ENCODE data around the gene GRIA3.
A peak's percentile ranks its signal among the peaks of the same experiment; 100 is the strongest.

GRIA3 gene

GRCh38 chrX:123424546-123424945, 240.5 kb downstream of the GRIA3 start (continued):
- TF ChIP-seq, protein P1, sequence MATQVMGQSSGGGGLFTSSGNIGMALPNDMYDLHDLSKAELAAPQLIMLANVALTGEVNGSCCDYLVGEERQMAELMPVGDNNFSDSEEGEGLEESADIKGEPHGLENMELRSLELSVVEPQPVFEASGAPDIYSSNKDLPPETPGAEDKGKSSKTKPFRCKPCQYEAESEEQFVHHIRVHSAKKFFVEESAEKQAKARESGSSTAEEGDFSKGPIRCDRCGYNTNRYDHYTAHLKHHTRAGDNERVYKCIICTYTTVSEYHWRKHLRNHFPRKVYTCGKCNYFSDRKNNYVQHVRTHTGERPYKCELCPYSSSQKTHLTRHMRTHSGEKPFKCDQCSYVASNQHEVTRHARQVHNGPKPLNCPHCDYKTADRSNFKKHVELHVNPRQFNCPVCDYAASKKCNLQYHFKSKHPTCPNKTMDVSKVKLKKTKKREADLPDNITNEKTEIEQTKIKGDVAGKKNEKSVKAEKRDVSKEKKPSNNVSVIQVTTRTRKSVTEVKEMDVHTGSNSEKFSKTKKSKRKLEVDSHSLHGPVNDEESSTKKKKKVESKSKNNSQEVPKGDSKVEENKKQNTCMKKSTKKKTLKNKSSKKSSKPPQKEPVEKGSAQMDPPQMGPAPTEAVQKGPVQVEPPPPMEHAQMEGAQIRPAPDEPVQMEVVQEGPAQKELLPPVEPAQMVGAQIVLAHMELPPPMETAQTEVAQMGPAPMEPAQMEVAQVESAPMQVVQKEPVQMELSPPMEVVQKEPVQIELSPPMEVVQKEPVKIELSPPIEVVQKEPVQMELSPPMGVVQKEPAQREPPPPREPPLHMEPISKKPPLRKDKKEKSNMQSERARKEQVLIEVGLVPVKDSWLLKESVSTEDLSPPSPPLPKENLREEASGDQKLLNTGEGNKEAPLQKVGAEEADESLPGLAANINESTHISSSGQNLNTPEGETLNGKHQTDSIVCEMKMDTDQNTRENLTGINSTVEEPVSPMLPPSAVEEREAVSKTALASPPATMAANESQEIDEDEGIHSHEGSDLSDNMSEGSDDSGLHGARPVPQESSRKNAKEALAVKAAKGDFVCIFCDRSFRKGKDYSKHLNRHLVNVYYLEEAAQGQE (tag by site-specific recombination; IDR thresholded peaks at IDR 0.05), result no peak
- TF ChIP-seq MZF1 (tag by site-specific recombination; IDR thresholded peaks at IDR 0.05; ENCODE audit: borderline replicate concordance), result no peak
- no peak for TF ChIP-seq ZNF146 (tag by site-specific recombination; IDR thresholded peaks at IDR 0.05)
- no peak for TF ChIP-seq REPIN1 (tag by site-specific recombination; IDR thresholded peaks at IDR 0.05; ENCODE audit: low read depth)
- no peak for TF ChIP-seq ZBTB6 (tag by site-specific recombination; IDR thresholded peaks at IDR 0.05)
- TF ChIP-seq ZNF335 (tag by site-specific recombination; conservative IDR thresholded peaks at IDR 0.05), result no peak
- no peak for TF ChIP-seq ZBTB1 (tag by site-specific recombination; IDR thresholded peaks at IDR 0.05)
- no peak for TF ChIP-seq ZBTB7A (tag by site-specific recombination; IDR thresholded peaks at IDR 0.05; ENCODE audit: low read depth)
- TF ChIP-seq ZNF121 (tag by site-specific recombination; IDR thresholded peaks at IDR 0.05), result no peak
- no peak for TF ChIP-seq ZNF501 (tag by site-specific recombination; IDR thresholded peaks at IDR 0.05)

DNA sequence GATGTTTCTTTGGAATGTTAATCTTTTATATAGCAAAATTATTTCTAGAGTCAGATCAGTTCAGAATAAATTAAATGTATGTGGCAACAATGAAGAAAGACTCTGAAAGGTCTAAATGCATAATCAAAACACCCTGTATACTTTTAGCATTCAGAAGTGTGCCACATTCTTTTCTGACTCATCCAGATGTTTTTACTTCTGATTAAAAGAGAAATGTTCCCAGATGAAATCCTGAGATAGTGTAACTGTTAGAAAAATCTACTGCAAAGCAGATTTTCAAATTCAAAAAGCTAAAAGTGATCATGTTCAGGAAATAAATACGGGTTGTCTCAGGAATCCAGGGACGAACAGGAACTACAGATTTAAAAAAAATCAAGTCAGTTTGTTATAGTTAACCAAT, 241.4 kb downstream of the GRIA3 start:
- ChIA-PET POLR2A (no interaction called here), CTCF (interaction anchor here (0.6 kb wide), 1 partner anchor 772 kb away, joined by 3 read pairs; no protein-coding TSS in a partner anchor)
- no peaks in the 10 kb centered on the region for H3K36me3 ChIP-seq (ENCODE audit: control insufficient read depth in 2 of 2, insufficient read depth in 1 of 2, low read length in 2 of 2)

DNA sequence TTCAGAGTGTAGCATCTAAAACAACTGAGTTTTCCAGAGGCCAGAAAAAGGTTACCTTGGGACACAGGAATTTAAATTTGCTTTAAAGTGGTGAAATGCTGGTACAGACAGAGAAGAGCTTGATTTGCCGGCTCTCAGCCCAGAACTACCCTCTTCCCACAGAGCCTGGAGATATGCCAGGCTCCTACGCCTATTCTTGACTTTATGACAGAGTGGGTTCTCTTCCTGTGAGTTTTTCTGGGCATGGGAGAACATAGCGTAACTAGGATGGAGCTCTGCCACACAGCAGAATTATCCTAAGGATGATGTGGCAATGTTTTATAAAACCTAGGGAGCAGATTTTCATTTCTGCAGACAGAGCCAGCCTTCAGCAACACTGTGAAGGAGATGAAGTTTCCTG, 241.8 kb downstream of the GRIA3 start:
- TF ChIP-seq EGR2 (tag by site-specific recombination; IDR thresholded peaks at IDR 0.05; ENCODE audit: low read depth), result 0 out of 2 replicates have a peak, but pooled peaks have one; percentile 26
- peak; percentile 33; the same call in 1 of the 2 replicates for TF ChIP-seq ZFHX2 (tag by site-specific recombination; conservative IDR thresholded peaks at IDR 0.05)
- no peak for TF ChIP-seq ZNF654 (tag by site-specific recombination; IDR thresholded peaks at IDR 0.05; ENCODE audit: low read depth)
- ChIA-PET POLR2A (no interaction called here), CTCF (no interaction called here)
- no peak overlapping the region for H3K27ac ChIP-seq (ENCODE audit: extremely low read depth, low read depth, low read length)
- no peak overlapping the region for H3K4me3 ChIP-seq (ENCODE audit: low read depth, low read length)
- H3K9me3 ChIP-seq (ENCODE audit: control insufficient read depth, insufficient read depth, low read depth, low read length), result no peaks in the 10 kb centered on the region
- H3K36me3 ChIP-seq (ENCODE audit: control insufficient read depth in 2 of 2, insufficient read depth in 1 of 2, low read length in 2 of 2), result no peaks in the 10 kb centered on the region
- no peaks in the 10 kb centered on the region for H3K4me1 ChIP-seq (ENCODE audit: control insufficient read depth, insufficient read depth, low read length)

More for the DNA sequence above, 241.4 kb downstream of the GRIA3 start:
- no peak overlapping the region for H3K27ac ChIP-seq (ENCODE audit: extremely low read depth, low read depth, low read length)
- no peak for TF ChIP-seq ZNF621 (tag by site-specific recombination; IDR thresholded peaks at IDR 0.05)
- no peaks in the 10 kb centered on the region for H3K9me3 ChIP-seq (ENCODE audit: control insufficient read depth, insufficient read depth, low read depth, low read length)
- H3K4me1 ChIP-seq (ENCODE audit: control insufficient read depth, insufficient read depth, low read length), result no peaks in the 10 kb centered on the region
- H3K4me3 ChIP-seq (ENCODE audit: low read depth, low read length), result no peak overlapping the region

GRCh38 chrX:123432361-123433150, 248.5 kb downstream of the GRIA3 start:
- Histone ChIP-seq H3K9me3 (ENCODE audit: control insufficient read depth, insufficient read depth, low read depth, low read length) (no peaks in the 10 kb centered on the region), H3K4me3 (ENCODE audit: low read depth, low read length) (no peak overlapping the region), H3K27ac (ENCODE audit: extremely low read depth, low read depth, low read length) (no peak overlapping the region), H3K4me1 (ENCODE audit: control insufficient read depth, insufficient read depth, low read length) (no peaks in the 10 kb centered on the region), H3K36me3 (ENCODE audit: control insufficient read depth in 2 of 2, insufficient read depth in 1 of 2, low read length in 2 of 2) (no peaks in the 10 kb centered on the region)
- ChIA-PET POLR2A (no interaction called here), CTCF (no interaction called here)
- TF ChIP-seq ZNF37A (tag by site-specific recombination; IDR thresholded peaks at IDR 0.05) (no peak), ZNF843 (tag by site-specific recombination; IDR thresholded peaks at IDR 0.05) (no peak), ZNF341 (tag by site-specific recombination; IDR thresholded peaks at IDR 0.05; ENCODE audit: low read depth) (no peak), ZIC2 (tag by site-specific recombination; IDR thresholded peaks at IDR 0.05) (no peak), ZFP41 (tag by site-specific recombination; IDR thresholded peaks at IDR 0.05; ENCODE audit: borderline replicate concordance) (no peak), ZNF239 (tag by site-specific recombination; IDR thresholded peaks at IDR 0.05) (no peak), ZNF138 (tag by site-specific recombination; IDR thresholded peaks at IDR 0.05; ENCODE audit: borderline replicate concordance) (no peak), KLF16 (tag by site-specific recombination; IDR thresholded peaks at IDR 0.05) (no peak), GFI1B (tag by site-specific recombination; IDR thresholded peaks at IDR 0.05) (no peak), ZNF433 (tag by site-specific recombination; IDR thresholded peaks at IDR 0.05; ENCODE audit: low read depth) (no peak)
- TF ChIP-seq, protein P2, sequence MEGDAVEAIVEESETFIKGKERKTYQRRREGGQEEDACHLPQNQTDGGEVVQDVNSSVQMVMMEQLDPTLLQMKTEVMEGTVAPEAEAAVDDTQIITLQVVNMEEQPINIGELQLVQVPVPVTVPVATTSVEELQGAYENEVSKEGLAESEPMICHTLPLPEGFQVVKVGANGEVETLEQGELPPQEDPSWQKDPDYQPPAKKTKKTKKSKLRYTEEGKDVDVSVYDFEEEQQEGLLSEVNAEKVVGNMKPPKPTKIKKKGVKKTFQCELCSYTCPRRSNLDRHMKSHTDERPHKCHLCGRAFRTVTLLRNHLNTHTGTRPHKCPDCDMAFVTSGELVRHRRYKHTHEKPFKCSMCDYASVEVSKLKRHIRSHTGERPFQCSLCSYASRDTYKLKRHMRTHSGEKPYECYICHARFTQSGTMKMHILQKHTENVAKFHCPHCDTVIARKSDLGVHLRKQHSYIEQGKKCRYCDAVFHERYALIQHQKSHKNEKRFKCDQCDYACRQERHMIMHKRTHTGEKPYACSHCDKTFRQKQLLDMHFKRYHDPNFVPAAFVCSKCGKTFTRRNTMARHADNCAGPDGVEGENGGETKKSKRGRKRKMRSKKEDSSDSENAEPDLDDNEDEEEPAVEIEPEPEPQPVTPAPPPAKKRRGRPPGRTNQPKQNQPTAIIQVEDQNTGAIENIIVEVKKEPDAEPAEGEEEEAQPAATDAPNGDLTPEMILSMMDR (tag by site-specific recombination; IDR thresholded peaks at IDR 0.05), result no peak
